MM.1S (cell line): Measurements from ENCODE around the gene FER.

Experiments used
- EZH2 ChIP-seq: fragments of 300-600 bp; sonication (generic); optimal IDR thresholded peaks from 2 replicates; pipeline ENCODE3; 2017; ENCODE audit warnings: low read depth, mild to moderate bottlenecking, antibody characterized with exemption, low read length, mixed read lengths
- TF ChIP-seq, protein P1 (sequence below): fragments of 300-600 bp; sonication (generic); IDR thresholded peaks from 2 replicates; pipeline ENCODE4 v1.5.1; 2016; ENCODE audit warnings: antibody characterized with exemption, low read length, mixed read lengths

DNA sequence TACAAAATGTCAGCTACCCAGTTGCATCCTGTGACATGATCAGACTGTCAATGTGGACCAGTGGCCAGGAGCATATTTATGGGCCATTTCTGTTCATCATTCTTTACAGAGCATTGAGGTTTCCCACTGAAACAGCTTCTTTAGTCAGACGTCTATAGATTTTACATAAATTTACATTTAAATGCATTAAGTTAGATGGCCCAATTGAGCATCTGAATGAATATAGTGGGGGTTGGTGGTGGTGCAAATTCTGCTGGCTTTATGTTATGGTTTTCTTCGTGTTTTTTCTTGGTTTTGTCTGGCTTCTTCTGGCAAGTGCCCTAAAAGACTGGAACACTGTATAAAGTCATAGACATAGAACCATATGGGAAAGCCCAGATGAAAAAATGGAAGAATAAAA, 448.0 kb downstream of the FER start:
- TF ChIP-seq, protein P1, sequence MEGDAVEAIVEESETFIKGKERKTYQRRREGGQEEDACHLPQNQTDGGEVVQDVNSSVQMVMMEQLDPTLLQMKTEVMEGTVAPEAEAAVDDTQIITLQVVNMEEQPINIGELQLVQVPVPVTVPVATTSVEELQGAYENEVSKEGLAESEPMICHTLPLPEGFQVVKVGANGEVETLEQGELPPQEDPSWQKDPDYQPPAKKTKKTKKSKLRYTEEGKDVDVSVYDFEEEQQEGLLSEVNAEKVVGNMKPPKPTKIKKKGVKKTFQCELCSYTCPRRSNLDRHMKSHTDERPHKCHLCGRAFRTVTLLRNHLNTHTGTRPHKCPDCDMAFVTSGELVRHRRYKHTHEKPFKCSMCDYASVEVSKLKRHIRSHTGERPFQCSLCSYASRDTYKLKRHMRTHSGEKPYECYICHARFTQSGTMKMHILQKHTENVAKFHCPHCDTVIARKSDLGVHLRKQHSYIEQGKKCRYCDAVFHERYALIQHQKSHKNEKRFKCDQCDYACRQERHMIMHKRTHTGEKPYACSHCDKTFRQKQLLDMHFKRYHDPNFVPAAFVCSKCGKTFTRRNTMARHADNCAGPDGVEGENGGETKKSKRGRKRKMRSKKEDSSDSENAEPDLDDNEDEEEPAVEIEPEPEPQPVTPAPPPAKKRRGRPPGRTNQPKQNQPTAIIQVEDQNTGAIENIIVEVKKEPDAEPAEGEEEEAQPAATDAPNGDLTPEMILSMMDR = no peak
- TF ChIP-seq EZH2 = no peak
